Stimulated activated naive B cell treated with anti-CD40 and anti-IgM and Interleukin-4, amounts not matched to agents 10 μg/mL and 1 μg/mL and 100 μg/mL, for 72 hours (primary cell): ENCODE results near the gene SMIM38.

Source experiments
- ATAC-seq, 2 donors: fragments of 150-1000 bp; cut with Tn5 transposase; replicated peaks; 2 replicates each; pipeline ENCODE4 v1.10.0; 2021; ENCODE audit warnings: moderate library complexity in 1 of 2
- DNase-seq: peaks from one replicate; pipeline ENCODE4 v3.0.0; 2021
- H3K27ac Mint-ChIP-seq: one replicate; pipeline ENCODE4 v1.8.0; 2022; ENCODE audit warnings: mild to moderate bottlenecking, mixed read lengths
- H3K27me3 Mint-ChIP-seq, 2 donors: one replicate each; pipeline ENCODE4 v1.8.0; 2022; ENCODE audit warnings: mixed read lengths in 2 of 2
- H3K36me3 Mint-ChIP-seq, 2 donors: one replicate each; pipeline ENCODE4 v1.8.0; 2022; ENCODE audit warnings: mixed read lengths in 2 of 2, mild to moderate bottlenecking in 1 of 2
- H3K4me1 Mint-ChIP-seq, 2 donors: one replicate each; pipeline ENCODE4 v1.8.0; 2022; ENCODE audit warnings: mixed read lengths in 2 of 2, mild to moderate bottlenecking in 1 of 2
- H3K4me3 Mint-ChIP-seq, 2 donors: one replicate each; pipeline ENCODE4 v1.8.0; 2022; ENCODE audit warnings: mild to moderate bottlenecking in 2 of 2, mixed read lengths in 2 of 2, moderate library complexity in 1 of 2
- H3K9me3 Mint-ChIP-seq, 2 donors: one replicate each; pipeline ENCODE4 v1.8.0; 2022; ENCODE audit warnings: mixed read lengths in 2 of 2, mild to moderate bottlenecking in 1 of 2

Gene SMIM38

DNA sequence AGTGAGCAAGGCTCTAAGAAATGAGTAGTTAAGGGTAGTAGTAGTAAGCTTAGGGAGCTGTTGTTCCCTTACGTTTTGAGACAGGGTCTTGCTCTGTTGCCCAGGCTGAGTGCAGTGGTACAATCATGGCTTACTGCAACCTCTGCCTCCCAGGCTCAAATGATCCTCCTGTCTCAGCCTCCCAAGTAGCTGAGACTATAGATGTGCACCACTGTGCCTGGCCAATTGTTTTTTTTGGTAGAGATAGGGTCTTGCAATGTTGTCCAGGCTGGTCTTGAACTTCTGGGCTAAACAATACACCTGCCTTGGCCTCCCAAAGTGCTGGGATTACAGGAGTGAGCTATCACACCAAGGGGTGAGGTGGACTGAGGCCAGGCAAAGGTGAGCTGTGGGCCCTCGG lies 10.0 kb downstream of the SMIM38 start:
- Mint-ChIP-seq H3K27me3 (peaks cover 26 to 29% of the 10 kb centered on the region in 2 donors), H3K4me1 (peaks cover 20 to 30% of the 10 kb centered on the region in 2 donors), H3K27ac (no peak overlapping the region), H3K9me3 (peaks cover 13 to 25% of the 10 kb centered on the region in 2 donors), H3K4me3 (no peak overlapping the region), H3K36me3 (peaks cover 3 to 19% of the 10 kb centered on the region in 2 donors)
- DNase-seq (no peak), ATAC-seq (no peak)

DNA sequence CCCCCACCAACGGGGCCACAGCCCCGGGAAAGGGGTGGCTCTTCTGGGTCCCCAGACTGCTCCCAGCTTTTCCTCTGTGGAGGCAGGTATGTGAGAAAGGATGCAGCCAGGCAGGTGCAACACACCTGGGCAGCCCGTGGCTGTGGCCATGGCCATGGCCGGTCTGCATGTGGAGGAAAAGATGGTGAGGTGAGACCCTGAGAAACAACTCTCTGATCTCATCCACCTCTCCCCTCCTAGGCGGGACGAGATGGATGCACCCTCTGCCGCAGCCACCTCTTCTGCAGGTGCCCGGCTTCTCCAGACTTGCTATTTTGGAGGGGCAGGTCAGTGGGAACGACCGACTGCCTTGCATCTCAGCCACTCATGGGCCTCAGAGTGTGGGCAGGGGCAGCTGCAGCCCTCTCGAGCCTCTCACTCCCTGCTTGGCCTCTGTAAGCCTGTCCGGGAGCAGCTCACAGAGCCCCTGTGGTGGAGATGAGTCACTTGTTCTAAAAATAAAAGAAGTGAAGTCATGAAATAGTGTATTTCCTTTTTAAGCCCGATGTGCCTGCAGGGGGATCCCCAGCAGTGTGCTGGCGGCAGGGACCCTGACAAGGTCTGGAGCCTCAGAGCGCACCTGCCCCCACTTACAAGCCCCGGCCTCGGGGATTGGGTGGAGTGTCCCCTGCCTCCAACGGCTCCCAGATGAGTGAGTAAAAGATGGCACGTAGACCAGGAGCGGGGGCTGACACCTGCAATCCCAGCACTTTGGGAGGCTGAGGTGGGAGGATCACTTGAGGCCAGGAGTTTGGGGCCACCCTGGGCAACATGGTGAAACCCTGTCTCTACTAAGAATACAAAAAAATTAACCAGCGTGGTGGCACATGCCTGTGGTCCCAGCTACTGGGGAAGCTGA lies 10.7 kb downstream of the SMIM38 start:
- Mint-ChIP-seq H3K27ac (peak overlapping the region; percentile 97), H3K4me1 (peaks cover 20 to 30% of the 10 kb centered on the region in 2 donors), H3K36me3 (peaks cover 3 to 19% of the 10 kb centered on the region in 2 donors), H3K27me3 (peaks cover 26 to 29% of the 10 kb centered on the region in 2 donors), H3K9me3 (peaks cover 16 to 25% of the 10 kb centered on the region in 2 donors), H3K4me3 (peak overlapping the region; percentile 77 to 78)
- ATAC-seq = peak; percentile 97 to 98
- DNase-seq = peak; percentile 71

DNA sequence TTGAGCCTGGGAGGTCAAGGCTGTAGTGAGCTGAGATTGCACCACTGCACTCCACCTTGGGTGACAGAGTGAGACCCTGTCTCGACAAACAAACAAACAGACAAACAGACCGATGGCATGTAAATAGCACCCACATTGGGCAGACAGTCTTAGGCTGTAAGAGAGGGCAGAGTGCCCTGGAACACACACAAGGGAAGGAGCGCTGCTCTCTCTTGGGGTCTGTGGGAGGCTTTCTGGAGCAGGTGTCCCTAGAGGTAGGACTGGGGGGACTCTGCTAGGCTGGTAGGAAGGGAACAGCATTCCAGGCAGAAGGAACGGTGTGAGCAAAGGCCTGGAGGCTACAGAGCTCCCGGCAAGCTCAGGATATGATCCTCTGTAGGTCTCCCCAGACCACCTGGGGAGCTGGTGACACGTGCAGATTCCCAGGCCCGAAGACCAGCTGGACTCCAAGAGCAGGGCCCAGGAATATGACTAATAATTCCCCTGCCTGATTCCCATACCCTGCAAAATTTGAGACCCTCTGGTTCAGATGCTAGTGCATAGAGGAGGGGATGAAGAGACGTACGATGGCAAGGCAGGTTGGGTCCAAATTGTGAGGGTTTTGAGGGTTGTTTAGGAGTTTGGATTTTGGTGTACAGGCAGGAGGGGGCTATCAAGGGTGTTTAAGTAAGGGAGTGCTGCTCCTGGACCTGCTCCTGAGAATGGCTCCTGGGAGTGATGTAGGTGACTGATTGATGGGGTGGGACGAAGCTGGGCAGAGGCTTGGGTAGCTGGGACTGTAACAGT lies 11.6 kb downstream of the SMIM38 start:
- peak overlapping the region; percentile 77 to 78 for H3K4me3 Mint-ChIP-seq
- peaks cover 16 to 25% of the 10 kb centered on the region in 2 donors for H3K9me3 Mint-ChIP-seq
- H3K27ac Mint-ChIP-seq = peak overlapping the region; percentile 97
- H3K4me1 Mint-ChIP-seq = peaks cover 24 to 39% of the 10 kb centered on the region in 2 donors
- DNase-seq = no peak
- peaks cover 3 to 19% of the 10 kb centered on the region in 2 donors for H3K36me3 Mint-ChIP-seq
- peaks cover 26 to 29% of the 10 kb centered on the region in 2 donors for H3K27me3 Mint-ChIP-seq
- ATAC-seq = peak; percentile 25 to 29

- Mint-ChIP-seq H3K4me1 (peaks cover 24 to 40% of the 10 kb centered on the region in 2 donors), H3K36me3 (peaks cover 3 to 11% of the 10 kb centered on the region in 2 donors), H3K27me3 (peaks cover 26 to 29% of the 10 kb centered on the region in 2 donors), H3K9me3 (peaks cover 11 to 17% of the 10 kb centered on the region in 2 donors), H3K4me3 (no peak overlapping the region), H3K27ac (no peak overlapping the region)
- no peak for DNase-seq
- no peak for ATAC-seq
Measured at GRCh38 chr11:69167916-69168691, 12.4 kb downstream of the SMIM38 start.

GRCh38 chr11:69169479-69169878 lies 13.7 kb downstream of the SMIM38 start:
- Mint-ChIP-seq H3K36me3 (peaks cover 0 to under 1% of the 10 kb centered on the region in 2 donors), H3K9me3 (peaks cover 7 to 9% of the 10 kb centered on the region in 2 donors), H3K4me3 (no peak overlapping the region), H3K27ac (no peak overlapping the region), H3K4me1 (peaks cover 24 to 40% of the 10 kb centered on the region in 2 donors), H3K27me3 (peaks cover 22 to 29% of the 10 kb centered on the region in 2 donors)
- DNase-seq (no peak), ATAC-seq (no peak)

- Mint-ChIP-seq H3K4me3 (no peak overlapping the region), H3K9me3 (peaks cover 9 to 12% of the 10 kb centered on the region in 2 donors)
Measured at GRCh38 chr11:69170704-69171103, 15.0 kb downstream of the SMIM38 start.

GRCh38 chr11:69171476-69172240 lies 15.9 kb downstream of the SMIM38 start:
- no peak for ATAC-seq
- peaks cover 17 to 29% of the 10 kb centered on the region in 2 donors for H3K27me3 Mint-ChIP-seq
- no peaks in the 10 kb centered on the region for H3K36me3 Mint-ChIP-seq
- no peak overlapping the region for H3K27ac Mint-ChIP-seq
- H3K4me3 Mint-ChIP-seq = no peak overlapping the region
- peaks cover 17 to 24% of the 10 kb centered on the region in 2 donors for H3K4me1 Mint-ChIP-seq
- DNase-seq = no peak
- peaks cover 9 to 12% of the 10 kb centered on the region in 2 donors for H3K9me3 Mint-ChIP-seq

More at GRCh38 chr11:69170704-69171103, 15.0 kb downstream of the SMIM38 start:
- no peak for ATAC-seq
- Mint-ChIP-seq H3K4me1 (peaks cover 20 to 34% of the 10 kb centered on the region in 2 donors), H3K36me3 (no peaks in the 10 kb centered on the region), H3K27me3 (peaks cover 17 to 30% of the 10 kb centered on the region in 2 donors), H3K27ac (no peak overlapping the region)
- no peak for DNase-seq

DNA sequence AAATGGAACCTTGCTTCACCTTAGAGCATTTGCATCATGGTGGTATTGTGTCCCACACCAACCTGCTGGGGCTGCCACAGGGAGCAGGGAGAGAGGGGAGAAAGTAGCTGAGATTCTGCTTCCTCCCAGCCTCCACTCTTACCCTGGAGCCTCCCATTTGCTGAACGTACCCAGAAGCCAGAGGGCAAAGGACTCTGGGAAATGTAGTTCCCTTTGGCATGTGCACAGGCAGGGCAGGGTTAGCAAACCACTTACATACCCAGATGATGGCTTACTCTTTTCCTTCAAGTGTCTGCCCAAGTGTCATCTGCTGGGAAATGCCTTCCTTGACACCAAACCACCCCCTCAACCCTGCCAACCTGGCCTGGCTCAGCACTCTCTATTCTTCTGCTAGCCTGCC lies 16.9 kb downstream of the SMIM38 start:
- peaks cover 9 to 12% of the 10 kb centered on the region in 2 donors for H3K9me3 Mint-ChIP-seq

DNA sequence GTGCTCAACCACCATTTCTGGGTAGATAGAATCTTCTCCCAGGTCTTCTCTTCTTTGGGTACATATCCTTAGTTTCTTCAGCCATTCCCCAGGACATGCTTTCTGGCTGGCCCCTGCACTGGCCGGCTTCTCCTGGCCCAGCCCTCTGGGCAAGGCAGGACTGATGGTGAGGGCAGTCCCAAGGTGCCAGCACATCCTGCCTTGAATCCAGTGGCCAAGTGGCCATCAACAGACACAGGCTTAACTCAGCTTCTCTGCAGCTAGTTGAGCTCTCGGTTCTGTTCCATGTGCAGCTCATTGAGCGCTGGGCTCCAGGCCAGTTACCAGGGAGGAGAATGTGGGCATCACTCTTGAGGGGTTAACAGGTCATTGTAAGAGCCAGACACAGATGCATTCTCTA lies 17.6 kb downstream of the SMIM38 start:
- Mint-ChIP-seq H3K27ac (peak overlapping the region; percentile 39), H3K36me3 (no peaks in the 10 kb centered on the region), H3K9me3 (peaks cover 9 to 12% of the 10 kb centered on the region in 2 donors), H3K4me3 (no peak overlapping the region), H3K27me3 (peaks cover 9 to 14% of the 10 kb centered on the region in 2 donors), H3K4me1 (peaks cover 4 to 10% of the 10 kb centered on the region in 2 donors)
- ATAC-seq (no peak), DNase-seq (no peak)

More for the DNA sequence above, 16.9 kb downstream of the SMIM38 start:
- no peak overlapping the region for H3K4me3 Mint-ChIP-seq
- no peak for DNase-seq
- no peaks in the 10 kb centered on the region for H3K36me3 Mint-ChIP-seq
- H3K4me1 Mint-ChIP-seq = peaks cover 7 to 14% of the 10 kb centered on the region in 2 donors
- peaks cover 13 to 19% of the 10 kb centered on the region in 2 donors for H3K27me3 Mint-ChIP-seq
- H3K27ac Mint-ChIP-seq = no peak overlapping the region
- ATAC-seq = peak; percentile 62 to 68

- DNase-seq (no peak), ATAC-seq (no peak)
- peaks cover 8 to 12% of the 10 kb centered on the region in 2 donors for H3K9me3 Mint-ChIP-seq
- H3K27me3 Mint-ChIP-seq = peaks cover 13 to 20% of the 10 kb centered on the region in 2 donors
- no peak overlapping the region for H3K4me3 Mint-ChIP-seq
- H3K27ac Mint-ChIP-seq = no peak overlapping the region
- H3K36me3 Mint-ChIP-seq = no peaks in the 10 kb centered on the region
- peaks cover 4 to 10% of the 10 kb centered on the region in 2 donors for H3K4me1 Mint-ChIP-seq
Measured at GRCh38 chr11:69173925-69174581, 18.3 kb downstream of the SMIM38 start.

DNA sequence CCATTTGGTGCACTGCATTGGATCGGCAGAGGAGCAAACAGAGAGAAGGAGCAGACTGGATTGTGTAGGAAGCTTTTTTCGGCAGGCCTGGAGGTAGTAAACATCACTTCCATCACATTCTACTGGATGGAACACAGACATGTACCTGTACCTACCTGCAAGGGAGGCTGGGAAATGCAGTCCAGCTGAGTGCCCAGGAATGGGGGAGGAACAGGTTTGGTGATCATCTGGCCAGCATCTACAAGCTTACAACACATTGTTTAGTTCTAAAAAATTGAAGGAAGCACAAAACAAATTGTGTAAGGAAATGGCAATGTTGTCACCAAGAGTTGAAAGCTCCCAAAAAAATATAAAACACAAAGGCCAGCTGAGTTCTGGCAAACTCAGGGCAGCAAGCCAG lies 19.1 kb downstream of the SMIM38 start:
- no peaks in the 10 kb centered on the region for H3K36me3 Mint-ChIP-seq
- H3K4me1 Mint-ChIP-seq = peaks cover 4 to 10% of the 10 kb centered on the region in 2 donors
- H3K9me3 Mint-ChIP-seq = peaks cover under 1 to 9% of the 10 kb centered on the region in 2 donors
- ATAC-seq = no peak
- H3K27me3 Mint-ChIP-seq = peaks cover 8 to 22% of the 10 kb centered on the region in 2 donors
- no peak overlapping the region for H3K4me3 Mint-ChIP-seq
- no peak overlapping the region for H3K27ac Mint-ChIP-seq
- DNase-seq = no peak

DNA sequence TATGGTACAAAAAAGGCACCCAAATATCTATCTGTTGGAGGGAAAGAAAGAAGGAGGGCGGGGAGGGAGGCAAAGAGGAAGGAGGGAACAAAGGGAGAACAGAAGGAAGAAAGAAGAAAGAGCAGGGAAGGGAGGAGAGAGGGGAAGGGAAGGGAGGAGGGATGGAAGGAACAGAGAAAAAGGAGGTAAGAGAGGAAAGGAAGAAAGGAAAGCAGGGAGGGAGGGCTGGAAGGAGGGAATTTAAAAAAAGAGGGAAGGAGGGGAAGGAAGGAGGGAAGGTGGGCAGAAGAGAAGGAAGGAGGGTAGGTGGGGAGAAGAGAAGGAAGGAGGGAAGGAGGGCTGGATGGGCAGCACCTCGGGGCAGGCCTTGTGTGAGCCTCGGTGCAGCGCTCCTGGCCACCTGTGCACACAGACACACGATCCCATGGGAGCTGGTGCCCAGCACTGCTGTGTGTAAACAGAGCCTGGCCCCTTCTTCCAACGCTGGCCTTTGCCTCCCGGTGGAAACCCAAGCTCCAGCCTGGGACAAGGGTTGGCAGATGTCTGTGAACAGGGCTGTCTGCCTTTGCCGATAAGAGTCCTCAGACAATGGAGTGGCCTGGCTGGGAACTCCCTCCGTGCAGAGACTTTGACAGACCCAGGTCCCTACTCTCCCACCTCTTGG lies 23.2 kb downstream of the SMIM38 start:
- ATAC-seq (no peak), DNase-seq (no peak)
- Mint-ChIP-seq H3K27me3 (peaks cover 17 to 45% of the 10 kb centered on the region in 2 donors), H3K4me1 (peaks cover 4 to 7% of the 10 kb centered on the region in 2 donors), H3K36me3 (no peaks in the 10 kb centered on the region), H3K9me3 (peaks cover 5 to 6% of the 10 kb centered on the region in 2 donors), H3K27ac (no peak overlapping the region), H3K4me3 (no peak overlapping the region)
